Right ventricle myocardium inferior (tissue), 1 donor: ENCODE data around the gene YPEL2. TPM values are rescaled to one million over a fixed set of nuclear protein-coding genes. Genes with fewer than 3 reads are reported as not detected.

ENCODE experiments used
- ATAC-seq: fragments of 200-7000 bp; cut with Tn5 transposase; one replicate; pipeline ENCODE4 v1.9.1; 2020; ENCODE audit warnings: mild to moderate bottlenecking, moderate library complexity
- DNase-seq: peaks from one replicate; pipeline ENCODE4 v3.0.0; 2021; ENCODE audit errors: missing footprints
- intact Hi-C: fragments of 100-400 bp; cut with DNase I; formaldehyde crosslinking; loops from one replicate; pipeline ENCODE4 v1.11.0; 2022
- total RNA-seq: library from RNA; stranded (reverse); fragmentation: NEBNext Ultra II Directional; extraction: Animal tissue kit (Norgen Biotek cat#: 25700); gene quantifications from one replicate; pipeline ENCODE4 v1.2.1, GENCODE V29; 2021
- donor health status: DM: no; HTN: yes; CAD: no; lungs with severe emphysema.

Gene YPEL2
- total RNA-seq, 1 donor from 2014 or later = 32.7 TPM

DNA sequence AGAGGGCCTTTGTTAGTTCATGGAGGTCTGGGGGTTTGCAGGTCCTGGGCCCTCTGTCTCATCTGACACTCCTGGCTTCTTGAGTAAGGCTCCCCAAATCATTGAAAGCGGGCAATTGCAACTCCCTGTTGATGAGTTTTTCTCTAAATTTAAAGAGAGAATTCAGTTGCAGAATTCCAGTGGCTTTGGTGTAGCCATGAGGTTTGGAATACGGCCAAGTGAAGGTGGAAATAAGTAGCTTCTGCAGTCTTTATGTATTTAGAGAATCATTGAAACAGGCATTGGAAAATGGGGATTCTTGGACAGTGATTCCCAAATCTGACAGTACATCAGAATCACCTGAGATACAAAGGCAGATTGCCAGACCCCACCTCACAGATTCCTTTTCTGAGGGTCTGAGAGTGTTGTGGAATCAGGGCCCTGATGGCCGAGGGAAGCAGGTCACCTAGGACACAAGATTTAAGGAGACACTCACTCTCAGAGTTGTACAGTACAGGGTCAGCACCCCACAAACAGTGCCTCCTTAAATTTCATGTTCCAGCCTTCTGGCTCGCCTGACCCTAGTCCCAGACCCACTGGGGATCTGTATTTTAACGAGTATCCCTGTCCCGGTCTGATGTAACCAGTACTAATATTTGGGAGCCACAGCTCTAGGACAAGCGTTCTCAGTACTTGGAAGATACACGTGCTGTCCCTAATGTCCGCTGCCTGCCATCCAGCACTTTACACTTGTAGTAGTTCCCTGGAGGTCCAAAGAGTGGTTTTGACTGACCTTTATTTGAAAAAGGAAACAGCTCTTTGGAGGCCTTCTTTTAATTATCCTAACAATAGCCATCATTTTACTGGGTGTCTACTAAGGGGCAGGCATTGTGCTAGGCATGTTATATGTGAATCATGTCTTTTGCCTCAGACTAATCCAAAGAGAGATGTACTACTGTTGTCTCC is 37.8 kb downstream of the YPEL2 start:
- DNase-seq (no peak), ATAC-seq (peak; percentile 1)
- intact Hi-C loops = loop anchor here (5.0 to 10.0 kb wide), 2 partner anchors 68 to 215 kb away; partner anchors contain the start of genes PRR11 and SKA2

GRCh38 chr17:59370593-59371299 is 39.3 kb downstream of the YPEL2 start:
- DNase-seq = no peak
- ATAC-seq = no peak
- intact Hi-C loops = loop anchor here (5.0 kb wide), 1 partner anchor 57 kb away; no protein-coding TSS in a partner anchor

- DNase-seq = peak; percentile 58
- ATAC-seq = peak; percentile 42
- intact Hi-C loops = loop anchor here (5.0 kb wide), 1 partner anchor 56 kb away; no protein-coding TSS in a partner anchor
These were observed 40.1 kb downstream of the YPEL2 start for GRCh38 chr17:59371416-59372100.

GRCh38 chr17:59372138-59372751 is 40.8 kb downstream of the YPEL2 start:
- intact Hi-C loops = loop anchor here (5.0 kb wide), 1 partner anchor 55 kb away; no protein-coding TSS in a partner anchor
- DNase-seq = no peak
- peak; percentile 64 for ATAC-seq

GRCh38 chr17:59373882-59374495 is 42.5 kb downstream of the YPEL2 start:
- no peak for DNase-seq
- intact Hi-C loops = loop anchor here (5.0 kb wide), 1 partner anchor 53 kb away; no protein-coding TSS in a partner anchor
- peak; percentile 72 for ATAC-seq

DNA sequence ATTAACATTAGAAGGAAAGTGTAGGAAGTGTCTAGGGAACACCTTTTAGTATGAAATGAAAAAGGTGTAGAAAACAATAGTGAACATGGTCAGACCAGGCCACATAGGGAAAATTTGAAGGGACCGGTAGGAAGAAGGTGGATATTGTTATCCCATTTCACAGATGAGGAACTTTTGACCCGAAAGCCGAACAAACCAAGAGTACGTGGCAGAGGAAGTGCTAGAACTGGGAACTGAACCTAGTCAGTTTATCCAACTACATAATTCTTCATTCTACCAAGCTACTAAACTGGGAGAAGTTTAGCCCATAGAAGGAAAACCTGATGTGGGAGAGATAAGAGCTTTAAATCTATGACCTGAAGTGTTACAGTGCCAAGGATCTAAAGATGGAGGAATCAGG is 43.2 kb downstream of the YPEL2 start:
- ATAC-seq (no peak), DNase-seq (no peak)
- intact Hi-C loops = loop anchor here (5.0 kb wide), 1 partner anchor 53 kb away; no protein-coding TSS in a partner anchor

GRCh38 chr17:59375857-59376256 is 44.4 kb downstream of the YPEL2 start:
- intact Hi-C loops = no loop called here
- DNase-seq (no peak), ATAC-seq (no peak)

- ATAC-seq = no peak
- intact Hi-C loops = no loop called here
These were observed 45.1 kb downstream of the YPEL2 start for GRCh38 chr17:59376506-59376905.

GRCh38 chr17:59377410-59377809 is 46.0 kb downstream of the YPEL2 start:
- intact Hi-C loops = no loop called here
- ATAC-seq = no peak
- DNase-seq = no peak

More at GRCh38 chr17:59376506-59376905, 45.1 kb downstream of the YPEL2 start:
- no peak for DNase-seq

DNA sequence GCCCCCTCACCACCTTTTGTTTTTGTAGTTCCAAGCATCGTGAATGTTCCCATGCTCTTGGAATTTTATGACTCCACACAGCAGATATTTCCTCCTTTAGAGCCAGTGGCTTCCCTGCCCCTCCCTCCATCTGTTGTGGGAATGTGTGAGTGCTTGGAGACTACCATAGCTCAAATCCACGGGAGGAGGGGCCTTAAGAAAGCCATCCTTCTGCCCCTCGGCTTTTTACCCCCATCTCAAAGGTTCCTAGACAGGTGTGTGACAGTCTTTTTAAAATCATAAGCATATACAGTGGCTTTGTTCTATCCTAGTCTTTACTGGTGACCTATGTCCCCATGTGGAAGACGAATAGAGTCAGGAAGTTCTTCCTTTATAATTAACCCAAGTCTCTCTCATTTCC is 47.2 kb downstream of the YPEL2 start:
- ATAC-seq (no peak), DNase-seq (no peak)
- intact Hi-C loops = no loop called here

DNA sequence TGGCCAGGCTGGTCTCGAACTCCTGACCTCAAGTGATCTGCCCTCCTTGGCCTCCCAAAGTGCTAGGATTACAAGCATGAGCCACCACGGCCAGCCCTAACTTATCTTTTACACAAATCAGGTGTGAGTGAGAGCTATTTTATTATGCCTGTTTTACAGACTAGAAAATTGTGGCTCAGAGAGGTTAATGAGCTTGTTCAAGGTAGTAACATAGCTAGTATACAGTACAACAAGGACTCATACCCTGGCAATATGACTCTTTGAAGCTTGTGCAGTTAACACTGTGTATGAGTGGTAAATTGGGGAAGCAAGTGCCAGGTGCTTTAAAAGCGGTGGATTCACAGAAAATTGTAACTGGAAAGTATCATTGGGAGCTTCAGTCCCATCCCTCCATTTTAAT is 49.0 kb downstream of the YPEL2 start:
- intact Hi-C loops = loop anchor here (5.0 kb wide), 1 partner anchor 57 kb away; no protein-coding TSS in a partner anchor
- ATAC-seq = no peak

DNA sequence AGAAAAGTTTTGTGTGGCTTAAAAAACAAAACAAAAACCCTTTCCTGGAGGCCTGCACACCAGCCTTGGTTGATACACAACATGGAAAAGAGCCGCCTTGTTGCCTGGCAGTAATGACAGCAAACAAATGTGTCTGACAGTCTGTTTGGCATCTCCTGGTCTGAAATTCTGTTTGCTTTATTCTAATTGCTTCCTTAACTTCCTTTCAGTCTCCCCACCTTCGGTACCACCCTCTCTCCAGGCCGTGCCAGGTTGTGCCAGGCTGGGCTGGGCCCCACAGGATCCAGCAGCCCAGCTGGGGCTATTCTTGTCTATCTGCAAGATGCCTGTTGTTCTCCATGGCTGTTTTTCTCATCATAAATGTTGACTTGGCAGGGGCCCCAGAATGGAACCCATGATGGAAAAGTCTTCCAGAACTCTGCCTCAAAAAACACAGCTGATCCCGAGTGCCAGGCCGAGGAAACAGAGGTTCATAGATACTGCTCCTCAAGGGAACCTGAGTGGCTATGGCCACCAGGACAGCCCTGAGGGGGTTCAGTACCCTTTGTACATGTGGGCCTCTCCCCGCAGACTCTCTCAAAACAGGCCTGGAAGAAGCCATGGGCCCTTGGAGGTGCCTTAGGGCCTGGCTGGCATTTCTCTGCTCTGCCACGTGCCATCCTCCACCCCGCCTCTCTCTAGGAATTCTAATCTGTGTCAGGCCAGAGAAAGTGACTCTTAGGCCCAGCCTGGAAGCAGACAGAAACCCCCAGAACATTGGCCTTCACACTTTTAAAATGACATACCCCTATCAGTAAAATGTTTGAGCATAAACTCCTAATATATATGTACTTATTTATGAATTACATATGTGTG is 50.5 kb downstream of the YPEL2 start:
- DNase-seq (no peak), ATAC-seq (peak; percentile 82)
- intact Hi-C loops = loop anchor here (5.0 kb wide), 1 partner anchor 55 kb away; no protein-coding TSS in a partner anchor

More for the DNA sequence above, 49.0 kb downstream of the YPEL2 start:
- DNase-seq = no peak

- ATAC-seq = no peak
- intact Hi-C loops = loop anchor here (5.0 kb wide), 1 partner anchor 53 kb away; no protein-coding TSS in a partner anchor
These were observed 52.4 kb downstream of the YPEL2 start for GRCh38 chr17:59383893-59384292.

DNA sequence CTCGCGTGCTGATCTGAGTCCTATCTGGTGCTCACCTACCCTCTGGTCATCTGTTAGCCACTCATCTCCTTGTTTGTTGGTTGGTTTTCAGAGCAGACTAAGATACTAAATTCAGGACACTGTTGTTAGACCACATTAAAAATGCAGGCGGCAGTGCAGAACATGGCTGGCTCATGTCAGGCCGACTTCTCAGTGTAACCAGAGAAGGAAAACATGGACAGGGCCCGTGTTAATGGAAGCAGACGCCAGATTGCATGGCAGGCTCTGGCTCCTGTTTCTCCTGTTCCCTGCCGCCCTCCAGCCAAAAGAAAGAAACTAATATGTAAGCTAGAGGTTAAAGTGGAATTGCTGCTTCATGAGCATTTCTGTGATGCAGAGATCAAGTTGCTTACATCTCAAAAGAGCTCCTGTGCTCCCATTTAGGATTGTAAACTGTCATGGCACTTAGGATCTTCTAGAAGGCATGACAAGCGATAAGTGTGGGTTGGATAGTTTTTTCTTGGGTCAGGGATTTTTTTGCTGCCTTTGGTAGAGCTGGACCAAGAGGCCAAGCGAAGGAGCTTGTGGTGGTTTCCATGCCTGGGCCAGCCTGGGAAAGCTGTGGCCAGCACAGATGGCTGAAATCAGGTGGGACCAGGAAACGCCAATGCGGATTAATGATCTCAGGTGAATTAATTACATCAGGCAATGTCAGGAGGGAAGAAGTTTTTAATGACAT is 56.1 kb downstream of the YPEL2 start:
- ATAC-seq (no peak), DNase-seq (no peak)
- intact Hi-C loops = no loop called here

More at GRCh38 chr17:59383893-59384292, 52.4 kb downstream of the YPEL2 start:
- no peak for DNase-seq

DNA sequence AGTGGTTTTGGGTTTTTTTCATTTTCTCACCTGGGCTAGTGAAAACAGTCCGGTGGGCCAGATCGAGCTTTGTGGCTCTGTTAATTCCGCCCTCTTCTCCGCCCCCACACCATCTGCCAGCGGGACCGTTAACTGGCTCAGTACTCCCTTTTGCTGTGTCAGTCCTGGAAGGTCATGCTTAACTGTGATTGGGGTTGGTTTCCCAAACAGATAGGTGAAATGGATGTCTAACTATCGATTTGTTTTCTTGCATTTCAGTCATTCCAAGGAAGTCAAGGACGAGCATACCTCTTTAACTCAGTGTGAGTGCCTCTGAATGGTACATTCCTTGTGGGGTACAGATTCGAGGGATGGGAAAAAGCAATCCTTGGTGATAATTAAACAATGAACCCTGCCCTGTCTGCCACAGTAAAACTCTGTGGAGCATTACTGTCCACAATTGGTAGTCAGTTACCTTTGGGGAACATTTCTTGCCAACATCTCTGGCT is 56.7 kb downstream of the YPEL2 start:
- DNase-seq (no peak), ATAC-seq (no peak)
- intact Hi-C loops = no loop called here

GRCh38 chr17:59389066-59389465 is 57.6 kb downstream of the YPEL2 start:
- no peak for ATAC-seq
- intact Hi-C loops = no loop called here

More at GRCh38 chr17:59389066-59389465, 57.6 kb downstream of the YPEL2 start:
- no peak for DNase-seq
